D341Med (cell line): ENCODE results near the gene PPTC7.
"Not testable (repeated sequence)": the region's sequence is repeated elsewhere in the genome, so short reads cannot be mapped to it uniquely, and the experiment has no call there.

Experiments
- DNase-seq: peaks from one replicate; pipeline ENCODE4 v3.0.0; 2012; ENCODE audit warnings: low spot score

PPTC7 gene

DNA sequence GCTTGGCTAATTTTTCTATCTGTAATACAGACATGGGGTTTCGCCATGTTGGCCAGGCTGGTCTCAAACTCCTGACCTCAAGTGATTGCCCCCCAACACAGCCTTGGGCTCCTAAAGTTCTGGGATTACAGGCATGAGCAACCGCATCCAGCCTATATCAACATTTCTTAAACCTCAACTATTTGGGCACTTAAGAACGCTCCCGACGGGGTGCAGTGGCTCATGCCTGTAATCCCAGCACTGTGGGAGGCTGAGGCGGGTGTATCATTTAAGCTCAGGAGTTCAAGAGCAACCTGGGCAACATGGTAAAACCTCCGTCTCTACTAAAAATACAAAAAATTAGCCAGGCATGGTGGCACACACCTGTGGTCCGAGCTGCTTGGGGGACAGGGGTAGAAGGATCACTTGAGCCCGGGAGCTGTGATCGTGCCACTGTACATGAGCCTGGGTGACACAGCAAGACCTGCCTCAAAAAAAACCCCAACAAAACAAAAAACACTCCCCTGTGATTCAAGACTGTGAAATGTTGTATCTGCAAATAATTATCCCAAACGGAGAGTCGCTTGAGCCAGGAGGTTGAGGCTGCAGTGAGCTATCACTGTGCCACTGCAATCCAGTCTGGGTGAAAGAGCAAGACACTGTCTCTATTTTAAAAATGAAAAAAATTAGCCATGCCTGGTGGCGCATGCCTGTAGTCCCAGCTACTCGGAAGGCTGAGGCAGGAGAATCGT lies 21.5 kb downstream of the PPTC7 start:
- DNase-seq: no peak

- no peak for DNase-seq
Observed at GRCh38 chr12:110560946-110561345, 22.2 kb downstream of the PPTC7 start.

- no peak for DNase-seq
Observed at GRCh38 chr12:110560048-110560447, 23.1 kb downstream of the PPTC7 start.

GRCh38 chr12:110558945-110559344 lies 24.2 kb downstream of the PPTC7 start:
- DNase-seq: not testable (repeated sequence)

GRCh38 chr12:110557300-110557699 lies 25.8 kb downstream of the PPTC7 start:
- no peak for DNase-seq

DNA sequence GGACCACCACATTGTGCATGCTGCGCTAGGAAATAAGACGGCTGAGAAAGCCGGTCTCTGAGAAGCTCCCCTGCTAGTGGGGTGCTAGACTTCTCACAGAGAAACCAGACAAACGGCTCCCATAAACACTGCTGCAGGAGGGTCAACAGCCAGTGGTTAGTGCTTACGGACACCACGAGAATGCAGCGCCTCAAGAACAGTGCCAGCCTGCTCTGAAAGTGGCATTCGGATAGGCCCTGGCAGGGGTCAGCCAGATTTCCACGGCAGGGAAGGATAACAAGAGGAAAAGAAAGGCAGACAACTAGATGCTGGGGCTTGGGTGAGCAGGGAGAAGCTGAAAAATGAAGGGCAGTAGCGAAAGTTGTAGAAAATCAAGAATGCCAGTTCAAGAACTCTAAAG lies 26.4 kb downstream of the PPTC7 start:
- no peak for DNase-seq

- no peak for DNase-seq
Observed at GRCh38 chr12:110555577-110556406, 27.3 kb downstream of the PPTC7 start.

GRCh38 chr12:110554184-110554583 lies 28.9 kb downstream of the PPTC7 start:
- DNase-seq: no peak

- no peak for DNase-seq
Observed at GRCh38 chr12:110550981-110551380, 32.1 kb downstream of the PPTC7 start.

DNA sequence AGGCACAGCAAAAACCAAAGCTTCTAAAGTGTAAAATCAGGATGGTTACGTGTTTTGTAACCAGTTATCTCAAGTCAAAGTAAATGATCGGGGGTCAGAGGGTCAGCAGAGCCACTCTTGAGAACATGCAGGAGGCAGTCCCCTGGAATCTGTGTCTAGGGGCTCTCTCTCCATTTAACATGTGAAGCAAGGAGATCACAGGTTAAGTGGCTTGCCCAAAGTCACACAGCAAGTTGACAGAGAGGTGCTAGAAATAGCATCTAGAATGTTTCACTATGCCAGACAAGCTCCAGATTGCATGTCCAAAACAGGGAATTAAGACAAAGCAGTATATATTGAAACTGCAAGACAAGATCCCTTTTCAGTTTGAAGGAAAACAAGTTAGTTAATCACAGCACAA lies 33.4 kb downstream of the PPTC7 start:
- no peak for DNase-seq

GRCh38 chr12:110548678-110549077 lies 34.4 kb downstream of the PPTC7 start:
- no peak for DNase-seq

GRCh38 chr12:110547090-110547489 lies 36.0 kb downstream of the PPTC7 start:
- no peak for DNase-seq

- DNase-seq: no peak
Observed at GRCh38 chr12:110546339-110546738, 36.8 kb downstream of the PPTC7 start.

GRCh38 chr12:110545812-110546211 lies 37.3 kb downstream of the PPTC7 start:
- DNase-seq: no peak

- not testable (repeated sequence) for DNase-seq
Observed at GRCh38 chr12:110545259-110545658, 37.9 kb downstream of the PPTC7 start.

DNA sequence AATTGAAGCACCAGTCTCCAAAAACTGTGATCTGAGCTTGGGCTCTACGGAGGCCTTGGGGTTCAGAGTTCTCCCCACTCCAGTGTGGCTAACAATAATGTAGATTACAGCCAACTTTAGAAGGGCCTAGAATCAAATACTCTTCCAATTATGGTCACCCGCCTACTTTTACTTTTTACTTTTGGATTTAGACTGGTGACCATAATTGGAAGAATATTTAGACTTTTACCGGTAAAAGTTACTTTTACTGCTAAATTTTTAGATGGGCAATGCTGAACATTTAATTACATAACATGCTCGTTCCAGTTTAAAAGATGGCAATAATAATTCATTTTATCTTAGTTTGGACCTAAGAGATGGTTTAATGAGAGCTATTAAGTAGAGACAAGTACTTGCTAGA lies 39.2 kb downstream of the PPTC7 start:
- no peak for DNase-seq

DNA sequence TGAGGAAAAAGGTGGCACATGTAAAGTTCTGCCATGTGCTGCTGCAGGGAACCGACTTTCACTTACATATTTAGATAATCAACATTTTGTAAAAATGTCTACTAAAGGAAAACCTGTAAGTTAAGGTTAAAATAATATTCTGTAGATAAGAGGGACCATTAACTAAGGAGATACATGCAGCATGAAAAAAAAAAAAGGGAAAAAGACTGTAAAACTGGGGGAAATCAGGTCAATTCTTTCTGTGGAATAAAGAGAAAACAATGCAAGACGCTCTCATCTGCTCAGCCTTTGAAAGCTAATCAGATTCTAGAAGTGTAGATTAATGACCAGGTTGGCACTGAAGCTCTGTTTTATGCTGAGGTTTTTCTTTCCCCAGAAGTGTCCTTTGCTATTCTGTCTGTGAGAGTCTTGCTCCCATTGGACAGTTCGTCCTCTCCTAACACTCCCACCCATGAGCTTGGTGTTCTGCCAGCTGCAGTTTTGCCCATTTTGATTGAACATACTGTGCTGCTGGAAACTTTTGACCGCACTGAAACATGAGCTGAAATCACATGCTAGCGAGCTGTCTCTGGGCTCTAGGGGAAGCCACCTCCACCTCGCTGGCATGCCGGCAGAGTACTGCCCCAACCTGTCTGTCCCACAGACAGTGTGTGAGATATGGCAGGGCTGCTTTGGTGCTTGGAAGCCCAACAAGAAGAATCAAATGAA lies 39.7 kb downstream of the PPTC7 start:
- DNase-seq: no peak

DNA sequence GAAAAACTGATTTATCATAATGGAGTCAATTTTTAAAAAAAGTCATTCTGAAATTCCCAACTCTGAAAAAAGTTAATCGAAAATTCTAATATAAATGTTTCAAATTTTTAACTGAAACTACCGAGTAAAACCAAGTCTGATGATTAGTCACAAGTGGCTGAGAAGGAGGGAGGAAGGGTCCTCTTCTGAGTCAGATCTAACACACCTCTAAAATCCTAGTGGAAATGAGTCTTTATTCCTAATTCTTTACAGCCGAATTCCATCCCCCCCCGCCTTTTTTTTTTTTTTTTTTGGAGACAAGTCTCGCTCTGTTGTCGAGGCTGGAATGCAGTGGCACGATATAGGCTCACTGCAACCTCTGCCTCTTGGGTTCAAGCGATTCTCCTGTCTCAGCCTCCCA lies 43.1 kb downstream of the PPTC7 start:
- no peak for DNase-seq

GRCh38 chr12:110538869-110539622 lies 44.1 kb downstream of the PPTC7 start:
- DNase-seq: no peak

DNA sequence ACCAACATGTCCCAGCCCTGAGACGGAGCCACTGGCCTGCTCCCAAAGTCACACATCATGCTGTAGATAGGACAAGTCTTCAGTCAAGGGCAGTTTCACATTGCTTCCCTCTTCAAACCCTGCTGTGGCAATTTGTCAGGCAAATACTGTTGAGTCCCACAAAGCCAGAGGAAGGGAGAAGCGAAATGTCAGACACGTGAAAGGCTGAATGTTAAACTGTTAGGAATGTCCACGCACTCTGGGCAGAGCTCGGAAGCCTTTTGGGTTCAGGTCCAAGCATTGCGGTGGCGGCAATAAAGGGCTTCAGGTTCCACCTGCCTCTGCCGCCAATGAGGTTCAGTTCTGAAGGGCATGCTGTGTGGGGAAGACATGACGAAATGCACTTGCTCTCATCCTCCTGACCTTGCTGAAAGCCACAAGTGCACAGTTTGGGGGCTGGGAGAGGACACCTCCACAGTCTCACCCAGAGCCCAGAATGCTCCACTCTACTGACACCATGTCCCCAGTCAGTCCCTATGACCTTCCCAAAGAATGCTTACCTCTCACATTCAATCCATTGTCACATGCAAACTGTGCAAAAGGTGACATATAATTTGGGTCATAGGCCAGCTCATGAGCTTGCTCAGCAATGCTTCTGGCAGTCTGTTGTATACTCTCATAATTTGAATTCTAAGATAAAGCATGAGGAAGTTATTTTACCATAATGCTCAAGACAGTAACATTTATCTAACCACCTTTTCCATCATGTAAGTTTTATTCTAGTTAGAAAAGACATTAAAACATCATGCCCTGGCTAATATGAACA lies 45.3 kb downstream of the PPTC7 start:
- no peak for DNase-seq
